RPMI8226 (cell line): ENCODE measurements around the gene UBE2A.

Source experiments
- DNase-seq: peaks from one replicate; pipeline ENCODE4 v3.0.0-alpha.2; 2015

UBE2A gene

DNA sequence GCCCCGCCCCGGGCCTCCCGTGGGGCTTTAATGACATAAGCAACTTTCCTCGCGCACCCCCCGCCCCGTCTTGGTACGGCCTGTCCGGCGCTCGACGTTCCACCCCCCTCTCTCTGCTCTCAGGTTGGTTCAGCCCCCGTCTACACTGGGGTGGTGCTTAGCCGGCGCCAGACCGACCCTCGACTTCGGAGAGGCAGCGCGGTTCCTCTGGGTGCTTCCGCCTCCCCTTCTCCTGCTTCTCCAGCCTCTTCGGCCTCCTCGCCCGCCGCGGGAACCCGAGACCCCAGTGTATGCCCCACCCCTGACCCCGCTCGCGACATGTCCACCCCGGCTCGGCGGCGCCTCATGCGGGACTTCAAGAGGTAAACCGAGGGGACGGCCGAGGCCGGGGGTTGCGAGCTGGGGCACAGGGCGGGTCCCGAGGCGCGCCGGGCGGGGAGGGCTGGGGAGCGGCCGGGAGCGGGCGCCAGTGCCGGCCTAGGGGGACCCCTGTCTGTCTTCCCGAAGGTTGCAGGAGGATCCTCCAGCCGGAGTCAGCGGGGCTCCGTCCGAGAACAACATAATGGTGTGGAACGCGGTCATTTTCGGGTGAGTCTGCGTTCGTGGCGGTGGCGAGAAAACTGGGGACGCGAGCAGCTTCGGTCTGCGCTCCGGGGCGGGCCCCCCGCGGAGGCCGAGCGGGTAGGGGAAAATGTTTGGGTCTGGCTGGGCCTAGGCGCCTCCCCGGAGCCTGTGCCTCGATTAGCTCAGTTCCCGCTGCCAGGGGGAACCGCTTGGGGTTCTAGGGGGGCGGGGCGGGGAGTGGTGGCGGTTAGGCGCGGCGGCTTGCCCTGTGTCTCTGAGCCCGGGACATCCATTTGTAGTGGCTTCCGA is at the start of gene UBE2A:
UBE2A (plus strand) TSS at position 170 of the 873 bp plus-strand sequence; CDS start at position 319, 149 bp downstream.
- DNase-seq, result peak; percentile 95

DNA sequence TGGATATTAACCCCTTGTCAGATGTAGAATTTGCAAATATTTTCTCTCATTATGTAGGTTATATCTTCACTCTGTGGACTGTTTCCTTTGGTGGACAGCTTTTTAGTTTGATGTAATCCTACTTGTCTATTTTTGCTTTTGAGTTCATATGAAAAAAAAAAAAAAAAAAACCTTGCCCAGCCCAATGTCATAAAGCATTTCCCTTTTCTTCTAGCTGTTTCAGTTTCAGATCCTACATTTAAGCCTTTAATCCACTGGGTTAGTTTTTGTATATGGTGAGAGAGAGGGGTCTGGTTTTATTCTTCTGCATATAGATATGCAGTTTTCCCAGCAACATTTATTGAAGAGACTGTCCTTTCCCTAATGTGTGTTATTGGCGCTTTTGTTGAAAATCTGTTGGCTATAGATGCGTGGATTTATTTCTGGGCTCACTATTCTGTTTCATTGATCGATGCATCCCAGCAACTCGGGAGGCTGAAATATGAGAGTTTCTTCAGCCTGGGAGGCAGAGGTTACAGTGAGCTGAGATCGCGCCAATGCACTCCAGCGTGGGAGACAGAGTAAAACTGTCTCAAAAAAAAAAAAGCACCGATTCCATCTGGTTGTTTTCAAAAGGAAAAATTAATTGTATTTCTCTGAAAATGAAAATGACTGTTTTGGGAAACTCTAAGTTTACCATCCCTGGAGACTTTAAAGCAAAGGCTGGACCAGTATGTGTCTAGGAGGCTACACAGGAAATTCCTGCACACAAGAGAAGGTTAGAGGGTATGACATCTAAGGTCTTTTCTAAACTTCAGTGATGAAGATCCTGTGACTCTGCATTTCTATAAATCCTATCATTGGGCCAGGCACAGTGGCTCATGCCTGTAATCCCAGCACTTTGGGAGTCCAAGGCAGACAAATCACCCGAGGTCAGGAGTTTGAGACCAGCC is 44.8 kb upstream of the UBE2A start:
- DNase-seq, result no peak

DNA sequence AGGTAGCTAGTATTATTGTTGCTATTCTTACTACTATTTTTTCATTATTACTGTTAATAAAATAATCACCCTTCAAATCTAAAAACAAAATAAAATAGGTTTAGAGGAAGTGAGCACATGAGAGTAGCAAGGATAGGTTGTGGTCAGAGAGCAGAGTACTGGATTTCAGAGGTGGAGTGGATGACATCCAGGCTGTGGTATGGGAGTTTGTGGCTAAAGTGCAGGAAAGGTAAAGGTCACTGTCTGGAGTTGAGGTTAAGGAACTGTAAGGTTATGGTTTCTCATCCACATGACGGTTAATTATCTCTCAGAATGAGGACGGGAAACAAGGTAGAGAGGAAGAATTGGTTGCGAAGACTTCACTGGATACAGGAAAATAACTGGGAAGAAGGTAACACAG is 36.9 kb upstream of the UBE2A start:
- DNase-seq, result no peak

DNA sequence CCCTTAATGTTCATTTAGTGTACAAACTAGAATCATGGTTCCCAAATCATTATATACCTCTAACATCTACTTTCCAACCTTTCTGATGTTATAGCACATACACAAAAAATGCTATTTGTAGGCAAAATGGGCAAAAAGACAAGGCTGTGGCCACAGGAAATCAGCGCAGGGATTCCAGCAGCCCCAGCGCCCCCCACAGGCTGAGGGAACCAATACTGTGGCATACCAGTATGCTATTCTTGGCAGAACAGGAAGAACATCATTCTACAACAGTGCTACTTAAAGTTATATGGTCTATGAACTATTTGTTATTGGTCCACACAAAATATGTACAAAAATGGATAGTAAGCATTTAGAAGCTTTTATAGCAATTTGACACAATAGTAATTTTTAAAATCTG is 34.5 kb upstream of the UBE2A start:
- peak; percentile 11 for DNase-seq

DNA sequence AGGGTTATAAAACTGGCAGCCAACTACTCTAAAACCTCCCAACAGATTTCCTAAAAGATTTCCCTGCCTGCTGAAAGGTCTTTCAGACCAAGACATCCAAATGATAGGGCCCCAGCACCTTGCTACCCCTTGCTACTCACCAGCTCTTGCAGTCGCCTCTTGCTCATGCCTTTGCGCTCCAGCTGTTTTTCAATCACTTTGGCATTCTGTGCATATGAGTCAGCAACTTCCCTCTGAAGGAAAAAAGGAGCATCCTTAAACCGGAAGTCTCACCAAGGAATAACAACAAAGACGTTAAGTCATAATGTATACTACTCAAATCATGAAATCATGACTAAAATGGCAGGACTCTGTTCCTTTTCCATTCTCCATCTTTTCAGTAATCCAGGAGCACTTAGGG is 33.2 kb upstream of the UBE2A start:
- DNase-seq, result no peak

DNA sequence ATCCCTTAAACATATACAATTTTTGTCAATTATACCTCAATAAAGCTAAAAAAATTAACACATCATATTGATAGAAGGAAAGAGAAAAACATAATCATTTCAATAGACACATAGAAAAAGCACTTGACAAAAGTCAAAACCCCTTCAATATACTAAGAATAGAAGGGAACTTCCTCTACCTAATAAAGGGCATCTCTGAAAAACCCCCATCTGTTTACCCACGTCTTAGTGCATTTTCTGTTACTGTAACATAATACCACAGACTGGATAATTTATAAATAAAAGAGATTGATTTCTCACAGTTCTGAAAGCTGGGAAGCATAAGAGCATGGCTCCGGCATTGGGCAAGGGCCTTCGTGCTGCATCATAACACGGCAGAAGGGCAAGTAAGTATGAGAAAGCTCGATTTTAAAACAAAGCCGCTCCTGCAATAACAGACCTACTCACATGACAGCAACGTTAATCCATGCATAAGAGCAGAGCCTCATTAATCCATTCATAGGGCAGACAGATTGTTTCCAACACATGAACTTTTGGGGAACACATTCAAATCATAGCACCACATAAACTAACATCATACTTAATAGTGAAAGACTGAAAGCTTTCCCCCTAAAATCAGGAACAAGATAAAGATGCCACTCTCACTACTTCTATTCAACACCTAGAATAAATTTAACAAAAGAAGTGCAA is 24.9 kb upstream of the UBE2A start:
- DNase-seq, result no peak

DNA sequence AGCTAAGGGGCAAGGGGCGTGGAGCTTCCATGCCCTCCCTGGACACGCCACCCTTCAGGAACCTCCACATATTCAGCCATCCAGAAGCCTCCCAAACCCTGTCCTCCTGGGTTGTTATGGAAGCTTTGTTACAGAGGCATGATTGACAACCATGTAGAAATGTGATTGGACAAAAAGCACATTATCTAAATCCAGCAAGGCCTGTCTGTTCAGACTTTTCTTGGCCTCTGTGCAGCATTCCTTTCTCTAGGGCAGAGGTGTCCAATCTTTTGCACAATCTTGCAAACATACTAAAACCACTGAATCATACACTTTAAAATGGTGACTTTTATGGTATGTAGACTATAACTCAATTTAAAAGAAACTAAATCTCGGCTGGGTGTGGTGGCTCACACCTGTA is 21.9 kb upstream of the UBE2A start:
- no peak for DNase-seq

DNA sequence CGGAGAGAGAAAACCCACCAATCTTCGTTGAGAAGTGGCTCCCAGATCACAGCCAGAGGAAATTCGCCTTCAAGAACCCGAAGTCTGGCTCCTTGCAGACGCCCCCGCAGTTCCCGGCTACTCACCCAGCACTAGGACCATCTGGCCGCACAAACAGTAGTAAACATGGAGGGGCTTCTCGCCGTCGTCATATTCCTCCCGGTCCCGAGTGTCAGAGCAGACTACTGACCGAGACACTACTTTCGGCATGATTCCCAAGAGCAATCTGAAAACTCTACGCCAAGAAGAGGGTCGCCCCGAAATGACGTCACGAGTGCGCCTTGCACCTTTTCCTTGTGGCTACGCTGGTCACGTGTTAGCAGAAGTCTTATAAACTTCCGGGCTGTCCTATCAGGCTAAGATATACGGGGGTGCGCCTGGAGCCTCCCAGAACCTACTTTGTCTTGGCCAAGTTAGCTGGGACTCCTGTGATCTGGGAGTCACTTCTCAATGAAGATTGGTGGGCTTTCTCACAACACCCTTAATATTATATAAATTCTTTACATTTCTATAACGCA is 9.2 kb upstream of the UBE2A start, which contains the start of gene STEEP1:
STEEP1 (minus strand) TSS at position 303 of the 557 bp plus-strand sequence; CDS start at position 249, 54 bp downstream.
- peak; percentile 95 for DNase-seq

DNA sequence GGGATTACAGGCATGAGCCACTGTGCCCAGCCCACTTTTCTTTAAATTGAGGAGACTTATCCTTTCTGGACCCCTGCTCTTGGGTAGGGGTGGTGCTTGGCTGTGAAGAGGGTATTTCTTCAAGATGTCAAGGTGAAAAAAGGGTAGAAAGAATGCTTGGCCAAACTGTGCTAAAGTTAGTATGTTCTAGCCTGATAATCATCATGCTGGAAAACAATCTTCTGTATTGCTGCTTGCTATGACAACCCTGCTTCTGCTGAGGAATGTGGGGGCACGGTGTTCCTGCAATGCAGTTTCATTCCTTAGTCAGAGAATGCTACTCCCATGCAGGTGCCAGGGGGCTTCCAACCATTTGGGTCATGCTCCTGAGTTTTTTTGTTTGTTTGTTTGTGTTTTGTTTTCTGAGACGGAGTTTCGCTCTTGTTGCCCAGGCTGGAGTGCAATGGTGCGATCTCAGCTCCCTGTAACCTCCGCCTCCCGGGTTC is 4.0 kb upstream of the UBE2A start:
- no peak for DNase-seq

DNA sequence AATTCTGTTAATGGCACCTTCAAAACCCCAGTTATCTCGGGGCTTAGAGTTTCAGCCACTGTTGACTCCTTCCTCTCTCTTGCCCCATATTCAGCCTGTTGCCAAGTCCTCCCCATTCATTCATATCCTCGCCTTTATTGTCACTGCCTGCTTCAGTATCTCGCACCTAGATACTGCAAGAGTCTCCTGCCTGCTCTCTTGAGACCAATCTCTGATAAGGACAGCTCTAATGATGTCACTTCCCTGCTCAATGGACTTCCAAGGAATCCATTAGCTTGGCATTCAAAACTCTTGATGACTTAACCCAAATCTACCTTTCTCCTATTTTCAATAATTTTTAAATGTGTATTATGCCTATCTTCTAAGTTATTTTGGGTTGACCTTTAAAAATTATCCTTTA is 1.1 kb upstream of the UBE2A start:
- DNase-seq, result no peak

DNA sequence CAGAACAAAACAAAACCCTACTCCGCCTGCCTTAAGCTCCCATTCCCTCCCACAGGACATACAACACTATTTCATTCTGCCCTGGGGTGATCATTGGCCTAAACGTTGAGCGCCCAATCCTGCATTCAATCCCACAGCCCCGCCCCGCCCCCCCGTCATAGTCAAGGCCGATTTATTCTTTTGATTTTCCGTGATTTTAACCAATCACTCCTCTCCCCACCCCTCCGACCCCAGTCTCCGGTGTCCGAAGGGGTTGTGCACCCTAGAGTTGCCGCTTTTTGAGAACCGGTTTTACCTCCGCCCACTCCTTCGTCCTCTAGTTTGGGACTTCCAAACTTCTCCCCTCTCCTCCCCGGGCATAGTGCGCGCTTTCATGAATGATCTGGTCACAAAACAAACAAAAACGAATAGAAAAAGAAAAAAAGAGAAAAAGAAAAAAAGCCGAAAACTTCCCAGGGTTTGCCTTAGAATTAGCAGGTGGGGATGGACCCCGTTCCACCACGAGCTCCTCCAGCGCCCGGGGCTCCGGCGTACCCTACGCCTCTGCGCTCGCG is 446 bp upstream of the UBE2A start:
- peak; percentile 28 for DNase-seq

DNA sequence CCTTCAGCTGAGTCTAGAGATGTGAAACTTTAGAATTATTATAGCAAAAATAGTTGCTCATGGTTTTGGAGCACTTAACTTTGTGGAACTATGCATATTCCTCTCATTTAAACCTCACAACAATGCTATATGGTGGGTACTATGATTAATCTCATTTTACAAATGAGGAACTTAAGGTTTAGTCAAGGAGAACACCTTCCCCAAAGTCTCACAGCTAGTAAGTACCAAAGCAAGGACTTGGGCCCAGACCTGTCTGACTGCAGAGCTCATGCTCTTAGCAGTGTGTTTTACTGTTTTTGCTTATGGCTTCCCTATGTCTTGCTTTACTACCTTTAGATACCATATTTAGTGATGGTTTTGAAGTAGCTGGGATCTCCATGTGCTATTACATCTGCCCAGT is 5.1 kb downstream of the UBE2A start:
- DNase-seq, result no peak

DNA sequence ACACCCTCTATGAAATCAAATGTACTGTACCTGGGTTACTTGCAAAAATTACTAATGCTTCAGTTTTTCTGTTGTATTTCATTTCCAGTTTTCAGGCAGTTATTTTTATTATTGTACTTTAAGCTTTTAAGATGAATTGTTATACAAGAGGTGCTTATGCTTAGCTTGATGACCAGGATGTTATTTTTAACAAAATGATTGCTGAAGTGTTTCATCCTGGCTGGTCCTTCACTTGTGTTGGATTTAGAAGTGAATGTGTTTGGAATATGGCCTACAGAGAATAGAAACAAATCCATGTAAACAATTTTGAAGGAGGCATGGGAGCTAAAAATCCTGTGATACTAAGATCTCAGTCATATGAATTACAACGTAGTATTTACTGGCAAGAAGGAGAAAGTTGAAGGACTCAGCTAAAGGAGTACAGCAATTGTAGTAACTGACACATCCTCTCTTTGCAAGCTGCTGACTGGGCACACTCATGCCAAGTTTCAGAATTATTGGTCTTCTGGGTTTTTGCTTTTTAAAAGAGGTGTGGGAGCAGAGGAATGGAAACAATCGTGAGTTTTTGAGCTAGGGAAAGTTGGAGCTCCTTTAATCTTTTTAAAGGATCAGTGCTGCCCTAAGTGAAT is 9.2 kb downstream of the UBE2A start:
- no peak for DNase-seq

DNA sequence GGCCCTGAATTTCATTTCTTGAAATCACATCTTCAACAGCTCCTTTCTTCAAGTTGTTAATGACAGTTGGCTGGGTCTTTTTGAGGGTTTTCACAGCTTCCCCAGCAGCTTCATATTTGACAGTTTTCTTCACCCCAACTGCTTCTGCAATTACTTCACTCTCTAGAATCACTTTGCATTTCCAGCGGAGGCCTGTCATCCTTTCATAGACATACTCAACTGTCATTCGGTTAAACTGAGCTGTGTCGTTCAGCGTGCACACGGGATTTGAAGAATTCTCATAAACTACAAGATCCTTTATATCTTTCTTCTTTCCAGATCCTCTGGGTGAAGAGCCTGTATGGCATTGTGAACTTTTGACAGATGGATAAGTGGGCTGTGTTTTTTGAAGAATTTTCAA is 15.4 kb downstream of the UBE2A start:
- no peak for DNase-seq

DNA sequence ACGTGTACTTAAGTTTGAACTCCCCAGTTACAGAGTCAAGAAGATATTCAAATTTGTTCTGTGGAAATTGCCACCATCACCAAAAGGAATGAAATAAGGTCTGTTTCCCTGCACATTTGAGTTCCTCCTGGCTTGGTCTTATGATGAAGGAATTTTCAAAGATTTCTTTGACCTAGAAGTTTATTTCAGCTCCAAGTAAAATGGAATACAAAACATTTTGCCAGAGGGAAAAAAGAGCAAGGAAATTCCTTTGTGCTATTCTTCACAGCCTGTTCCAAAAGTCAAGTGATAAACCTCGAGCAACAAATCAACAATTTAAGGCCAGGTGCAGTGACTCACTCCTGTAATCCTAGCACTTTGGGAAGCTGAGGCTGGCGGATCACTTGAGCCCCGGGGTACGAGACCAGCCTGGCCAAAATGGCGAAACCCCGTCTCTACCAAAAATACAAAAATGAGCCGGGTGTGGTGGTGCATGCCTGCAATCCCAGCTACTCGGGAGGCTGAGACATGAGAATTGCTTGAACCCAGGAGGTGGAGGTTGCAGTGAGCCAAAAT is 28.4 kb downstream of the UBE2A start:
- no peak for DNase-seq

DNA sequence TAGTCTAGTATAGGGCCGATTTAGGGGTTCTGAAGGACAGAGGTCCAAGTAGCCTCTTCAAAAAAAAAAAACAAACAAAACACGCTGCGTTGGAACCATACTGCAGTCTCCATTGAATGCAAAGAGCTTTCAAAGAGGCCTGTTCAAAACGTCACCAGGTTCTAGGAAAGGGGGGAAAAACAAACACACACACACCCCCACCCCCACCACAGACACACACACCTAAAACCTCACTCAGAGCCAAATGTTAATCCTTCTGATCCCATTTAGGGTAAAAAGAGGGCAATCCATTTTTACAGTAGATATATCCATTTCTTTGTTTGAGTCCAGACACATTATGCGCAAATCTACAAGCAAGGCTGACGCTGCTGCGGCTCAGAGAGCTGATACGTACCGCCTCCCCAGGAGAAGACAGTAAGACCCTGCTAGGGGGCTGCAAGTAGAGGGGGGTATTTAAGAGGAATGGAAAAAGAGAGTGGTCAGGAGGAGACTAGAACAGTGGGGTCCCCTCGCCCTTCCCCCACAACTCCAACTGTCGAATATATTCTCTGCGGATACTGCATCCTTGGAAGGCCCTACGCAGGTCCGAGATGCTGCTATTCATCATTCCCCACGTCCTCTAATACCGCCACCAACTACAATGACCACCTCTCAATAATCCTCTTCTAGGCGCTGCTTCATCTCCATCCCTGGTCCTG is 30.6 kb downstream of the UBE2A start:
- no peak for DNase-seq

DNA sequence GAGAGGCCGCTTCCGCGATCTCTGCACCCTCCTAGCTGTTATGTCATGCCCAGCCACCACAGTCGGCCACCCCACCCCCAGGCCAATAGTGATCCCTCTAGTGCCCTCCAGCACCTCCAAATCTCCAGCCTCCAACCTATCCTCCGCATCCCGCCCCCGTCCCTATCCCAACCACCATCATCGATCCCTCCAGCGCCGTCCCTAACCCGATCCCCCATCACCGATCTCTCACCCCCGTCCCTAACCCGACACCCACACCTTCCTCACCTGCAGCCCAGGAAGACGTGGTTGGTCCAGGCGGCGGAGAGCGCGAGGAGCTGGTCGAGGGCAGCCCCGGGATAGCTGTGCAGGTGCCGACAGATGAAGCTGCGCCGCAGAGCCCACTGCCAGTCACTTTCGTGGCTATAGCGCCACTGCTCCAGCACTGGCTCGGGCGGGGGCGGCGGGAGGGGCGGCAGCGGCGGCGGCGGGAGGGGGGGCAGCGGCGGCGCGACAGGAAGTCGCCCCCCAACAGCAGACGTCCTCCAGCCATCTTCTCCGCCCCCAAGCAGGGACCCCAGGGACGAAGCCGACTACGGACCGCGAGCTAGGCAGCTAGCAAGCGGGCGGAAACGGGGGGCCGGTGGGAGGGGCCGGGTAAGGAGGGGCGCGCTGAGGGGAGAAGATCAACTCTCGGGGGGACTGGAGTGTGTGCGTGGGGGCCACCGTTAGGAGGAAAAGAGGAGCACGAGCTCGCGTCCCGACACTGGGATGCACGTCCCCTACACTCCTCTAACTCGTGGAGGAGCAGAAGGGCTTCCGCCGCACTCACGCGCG is 31.3 kb downstream of the UBE2A start:
- peak; percentile 56 for DNase-seq

DNA sequence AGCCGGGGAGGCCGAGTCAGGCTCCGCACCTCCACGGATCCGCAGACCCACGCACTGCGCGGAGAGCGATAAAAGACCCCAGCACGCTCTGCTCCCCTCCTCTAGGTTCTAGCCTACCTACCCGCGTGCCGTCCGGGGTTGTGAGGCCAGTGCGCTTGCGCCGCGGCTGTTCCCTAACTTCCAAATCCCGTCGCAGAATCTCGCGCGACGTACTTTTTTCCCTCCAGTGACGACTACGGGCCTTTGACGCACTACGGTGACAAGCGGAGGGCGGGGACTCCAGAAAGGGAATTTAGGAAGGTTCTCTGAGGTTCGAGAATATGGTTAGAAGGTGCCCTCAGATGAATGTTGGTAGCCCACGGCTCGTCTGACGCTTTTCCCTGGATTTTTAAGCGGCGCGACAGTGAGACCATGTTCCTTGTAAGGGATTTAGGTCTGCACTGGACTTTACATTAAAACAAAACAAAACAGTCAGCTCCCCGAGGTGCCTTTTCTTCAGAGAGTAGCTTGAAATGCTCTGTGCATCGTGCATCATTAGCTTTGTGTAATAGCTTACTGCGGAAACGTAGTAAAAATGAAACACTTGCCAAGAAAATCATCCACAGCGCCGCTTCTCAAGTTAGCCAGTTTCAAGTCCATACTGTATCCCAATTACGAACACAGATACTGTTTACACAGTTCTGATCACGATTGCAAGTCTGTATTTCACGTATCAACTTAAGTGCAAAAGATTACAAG is 32.1 kb downstream of the UBE2A start, which contains the start of gene NKRF:
NKRF (minus strand) TSS at position 145 of the 738 bp plus-strand sequence.
- peak; percentile 96 for DNase-seq

DNA sequence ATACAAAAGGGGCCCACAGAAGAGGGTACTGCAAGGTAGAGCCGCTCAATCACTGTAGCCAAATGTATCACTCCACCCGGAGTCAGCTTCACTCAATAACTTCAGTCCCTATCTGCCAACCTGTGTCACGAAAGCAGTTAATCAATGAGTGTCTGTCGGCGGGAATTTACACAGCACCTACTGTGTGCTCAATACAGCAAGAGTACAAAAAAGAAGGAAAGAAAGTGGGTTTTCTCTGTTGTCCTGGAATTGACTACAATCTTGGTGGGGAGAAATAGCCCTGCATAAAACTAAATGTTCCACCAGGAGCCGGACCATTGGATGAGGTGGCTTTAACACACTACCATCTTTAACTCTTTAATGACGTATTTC is 32.6 kb downstream of the UBE2A start:
- DNase-seq, result no peak
